Measurements from ENCODE around the gene VTA1. TPM values are rescaled to one million over a fixed set of nuclear protein-coding genes. Genes with fewer than 3 reads are reported as not detected.

VTA1 gene
- total and polyA plus RNA-seq, 7 donors: 33.3 to 62.0 (median 39.3) TPM

DNA sequence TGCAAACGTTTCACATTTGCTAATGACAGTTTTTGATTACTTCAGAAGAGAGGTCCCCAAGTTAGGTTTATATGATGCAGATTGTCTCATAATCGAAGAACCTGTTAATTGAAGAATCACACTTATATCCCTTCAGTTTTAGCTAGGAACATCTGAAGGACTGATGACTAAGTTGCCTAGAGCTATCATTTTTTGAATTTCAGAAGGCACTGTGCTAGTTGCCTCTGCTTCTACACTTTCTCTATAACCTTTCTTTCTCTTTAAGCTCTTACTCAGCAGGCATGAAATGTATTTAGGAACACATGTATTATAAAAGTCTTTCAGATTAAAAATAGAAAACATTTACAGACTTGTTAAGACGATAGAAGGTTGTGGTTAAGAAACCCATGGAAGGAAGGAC lies 28.7 kb upstream of the VTA1 start:
- Histone ChIP-seq H3K27ac (no peak overlapping the region), H3K4me1 (no peaks in the 10 kb centered on the region), H3K36me3 (no peaks in the 10 kb centered on the region), H3K4me3 (no peak overlapping the region), H3K27me3 (no peaks in the 10 kb centered on the region), H3K9me3 (no peaks in the 10 kb centered on the region)
- 69 to 74% methylated on average over 3 of the region's 3 CpGs for WGBS, 2 donors
- intact Hi-C loops (cut with DNase I): no loop called here
- TF ChIP-seq, protein P1, sequence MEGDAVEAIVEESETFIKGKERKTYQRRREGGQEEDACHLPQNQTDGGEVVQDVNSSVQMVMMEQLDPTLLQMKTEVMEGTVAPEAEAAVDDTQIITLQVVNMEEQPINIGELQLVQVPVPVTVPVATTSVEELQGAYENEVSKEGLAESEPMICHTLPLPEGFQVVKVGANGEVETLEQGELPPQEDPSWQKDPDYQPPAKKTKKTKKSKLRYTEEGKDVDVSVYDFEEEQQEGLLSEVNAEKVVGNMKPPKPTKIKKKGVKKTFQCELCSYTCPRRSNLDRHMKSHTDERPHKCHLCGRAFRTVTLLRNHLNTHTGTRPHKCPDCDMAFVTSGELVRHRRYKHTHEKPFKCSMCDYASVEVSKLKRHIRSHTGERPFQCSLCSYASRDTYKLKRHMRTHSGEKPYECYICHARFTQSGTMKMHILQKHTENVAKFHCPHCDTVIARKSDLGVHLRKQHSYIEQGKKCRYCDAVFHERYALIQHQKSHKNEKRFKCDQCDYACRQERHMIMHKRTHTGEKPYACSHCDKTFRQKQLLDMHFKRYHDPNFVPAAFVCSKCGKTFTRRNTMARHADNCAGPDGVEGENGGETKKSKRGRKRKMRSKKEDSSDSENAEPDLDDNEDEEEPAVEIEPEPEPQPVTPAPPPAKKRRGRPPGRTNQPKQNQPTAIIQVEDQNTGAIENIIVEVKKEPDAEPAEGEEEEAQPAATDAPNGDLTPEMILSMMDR (IDR thresholded peaks at IDR 0.05): no peak
- TF ChIP-seq POLR2AphosphoS5 (IDR thresholded peaks at IDR 0.05): no peak
- no peak for TF ChIP-seq EP300 (IDR thresholded peaks at IDR 0.05)
- TF ChIP-seq POLR2A (IDR thresholded peaks at IDR 0.05): no peak
- no peak for DNase-seq

DNA sequence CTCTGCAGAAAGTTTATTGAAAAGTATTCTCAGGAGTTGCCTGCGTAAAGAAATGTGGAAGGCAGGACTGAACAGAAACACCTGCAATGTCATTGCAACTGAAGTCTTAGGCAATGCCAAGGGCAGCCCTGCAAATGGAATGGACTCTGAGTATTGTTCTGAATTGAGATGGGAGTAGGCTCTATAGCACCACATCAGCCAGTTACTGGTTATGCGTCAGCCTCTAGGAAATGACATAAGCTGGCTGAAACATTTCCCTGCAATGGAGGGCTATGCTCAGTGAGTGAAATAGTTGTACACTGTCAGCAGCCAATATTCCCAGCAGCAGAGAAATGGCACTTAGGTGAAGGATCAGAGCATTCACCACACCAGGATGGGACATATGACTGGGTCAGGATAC lies 28.1 kb upstream of the VTA1 start:
- no peak for TF ChIP-seq POLR2A (IDR thresholded peaks at IDR 0.05)
- no peaks in the 10 kb centered on the region for H3K9me3 ChIP-seq
- intact Hi-C loops (cut with DNase I): no loop called here
- H3K36me3 ChIP-seq: no peaks in the 10 kb centered on the region
- 82 to 85% methylated on average over 2 of the region's 2 CpGs for WGBS, 2 donors
- DNase-seq: no peak
- H3K27me3 ChIP-seq: no peaks in the 10 kb centered on the region
- no peak overlapping the region for H3K4me3 ChIP-seq
- H3K27ac ChIP-seq: no peak overlapping the region
- no peaks in the 10 kb centered on the region for H3K4me1 ChIP-seq

DNA sequence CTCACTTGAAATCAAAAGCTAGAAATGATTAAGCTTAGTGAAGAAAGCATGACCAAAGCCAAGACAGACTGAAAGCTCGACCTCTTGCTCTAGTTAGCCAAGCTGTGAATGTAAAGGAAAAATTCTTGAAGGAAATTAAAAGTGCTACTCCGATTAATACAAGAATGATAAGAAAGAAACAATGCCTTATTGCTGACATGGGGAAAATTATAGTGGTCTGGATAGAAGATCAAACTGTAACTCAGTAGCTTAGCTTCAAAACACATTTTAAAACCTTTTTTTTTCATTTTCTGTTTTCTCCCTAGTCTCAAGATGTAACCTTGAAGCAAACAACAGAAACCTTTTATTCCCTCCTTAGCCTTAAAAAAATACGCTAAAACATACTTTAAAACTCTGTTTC lies 25.7 kb upstream of the VTA1 start:
- no peak for TF ChIP-seq EP300 (IDR thresholded peaks at IDR 0.05)
- TF ChIP-seq, protein P1 (IDR thresholded peaks at IDR 0.05): no peak
- TF ChIP-seq POLR2AphosphoS5 (IDR thresholded peaks at IDR 0.05): no peak
- TF ChIP-seq POLR2A (IDR thresholded peaks at IDR 0.05): no peak
- Histone ChIP-seq H3K27ac (no peak overlapping the region), H3K4me3 (no peak overlapping the region), H3K9me3 (no peaks in the 10 kb centered on the region), H3K27me3 (no peaks in the 10 kb centered on the region), H3K4me1 (no peaks in the 10 kb centered on the region), H3K36me3 (no peaks in the 10 kb centered on the region)
- no peak for DNase-seq
- intact Hi-C loops (cut with DNase I): no loop called here
- WGBS, 2 donors: 61 to 83% methylated on average over 3 of the region's 3 CpGs

DNA sequence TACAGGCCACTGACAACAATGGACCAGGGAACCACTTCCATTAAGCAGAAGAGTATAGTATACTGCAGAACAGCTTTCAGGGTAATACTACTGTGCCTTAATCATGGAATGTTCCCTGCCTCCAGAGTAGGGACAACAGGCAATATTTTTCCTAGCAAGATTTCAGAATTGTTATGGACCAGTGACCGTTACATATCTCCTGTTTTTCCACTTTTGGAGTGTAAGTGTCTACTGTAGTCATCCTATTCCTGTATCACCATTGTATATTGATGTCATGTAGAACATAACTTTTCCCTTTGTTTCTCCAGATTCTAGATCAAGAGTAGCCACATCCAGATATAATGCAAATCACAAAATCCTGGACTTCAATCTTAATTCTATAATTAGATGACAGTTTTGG lies 16.2 kb upstream of the VTA1 start:
- no peak overlapping the region for H3K27ac ChIP-seq
- no peaks in the 10 kb centered on the region for H3K27me3 ChIP-seq
- no peak for DNase-seq
- no peaks in the 10 kb centered on the region for H3K9me3 ChIP-seq
- WGBS, 2 donors: 89 to 93% methylated on average over 1 of the region's 1 CpG
- no peaks in the 10 kb centered on the region for H3K4me1 ChIP-seq
- no peak for TF ChIP-seq EP300 (IDR thresholded peaks at IDR 0.05)
- TF ChIP-seq POLR2AphosphoS5 (IDR thresholded peaks at IDR 0.05): no peak
- no peak for TF ChIP-seq POLR2A (IDR thresholded peaks at IDR 0.05)
- TF ChIP-seq, protein P1 (IDR thresholded peaks at IDR 0.05): no peak
- intact Hi-C loops (cut with DNase I): no loop called here
- H3K4me3 ChIP-seq: no peak overlapping the region
- no peaks in the 10 kb centered on the region for H3K36me3 ChIP-seq

DNA sequence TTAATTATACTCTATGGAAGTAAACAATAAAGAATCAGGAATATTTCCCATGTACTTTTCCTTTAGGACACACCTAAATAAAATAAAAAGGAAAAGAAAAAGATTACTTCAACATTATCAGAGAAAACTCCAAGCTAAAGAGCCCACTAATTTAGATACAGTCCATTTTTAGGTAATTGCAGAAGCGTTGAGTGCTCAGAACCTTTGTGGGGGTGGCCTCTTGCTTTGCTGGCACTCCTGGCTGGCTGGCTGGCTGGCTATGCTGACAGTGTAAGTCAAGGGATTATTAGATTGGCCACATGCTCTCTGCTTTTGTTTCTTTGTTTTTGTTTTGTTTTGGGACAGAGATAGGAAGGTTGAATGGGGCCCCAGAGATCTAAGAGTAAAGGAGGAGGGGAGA lies 14.4 kb upstream of the VTA1 start, which contains the start of gene GJE1:
Gene GJE1, plus strand, starts transcription at position 301 of the 400 bp plus-strand sequence. CDS start 234 bp downstream, outside the sequence.
- H3K4me1 ChIP-seq: no peaks in the 10 kb centered on the region
- TF ChIP-seq POLR2A (IDR thresholded peaks at IDR 0.05): no peak
- TF ChIP-seq EP300 (IDR thresholded peaks at IDR 0.05): no peak
- TF ChIP-seq, protein P1 (IDR thresholded peaks at IDR 0.05): no peak
- no peaks in the 10 kb centered on the region for H3K9me3 ChIP-seq
- no peaks in the 10 kb centered on the region for H3K27me3 ChIP-seq
- H3K27ac ChIP-seq: no peak within 1 kb of the TSS
- no peaks in the 10 kb centered on the region for H3K36me3 ChIP-seq
- DNase-seq: no peak
- intact Hi-C loops (cut with DNase I): no loop called here
- 78 to 83% methylated on average over 1 of the region's 1 CpG for WGBS, 2 donors
- H3K4me3 ChIP-seq: no peak within 1 kb of the TSS
